NOMO-1 treated with dmso at 0.1 percent for 144 hours (cell line): ENCODE results near the gene RNASE8.
A peak's percentile ranks its signal among the peaks of the same experiment; 100 is the strongest.
"Not testable (repeated sequence)": the region's sequence is repeated elsewhere in the genome, so short reads cannot be mapped to it uniquely, and the experiment has no call there.

ENCODE experiments used
- DNase-seq: peaks from one replicate; lab custom pipeline; 2025; ENCODE audit not compliant: unreplicated experiment; lab: John Stamatoyannopoulos, UW

Gene RNASE8

GRCh38 chr14:21029917-21030316, 27.7 kb upstream of the RNASE8 start, which contains the start of gene TPPP2:
TSS of gene TPPP2 (plus strand) at chr14:21030217. CDS start at chr14:21030582, 365 bp downstream.
- DNase-seq: no peak

- no peak for DNase-seq
Observed at GRCh38 chr14:21030531-21030930, 27.1 kb upstream of the RNASE8 start.

- DNase-seq: no peak
Observed at GRCh38 chr14:21032326-21033132, 25.1 kb upstream of the RNASE8 start.

- DNase-seq: no peak
Observed at GRCh38 chr14:21033133-21033698, 24.4 kb upstream of the RNASE8 start.

GRCh38 chr14:21034707-21035106, 22.9 kb upstream of the RNASE8 start, which contains the start of gene RNASE13:
TSS of gene RNASE13 (minus strand) at chr14:21034807. CDS start at chr14:21034288, 519 bp downstream.
- DNase-seq: no peak

- DNase-seq: no peak
Observed at GRCh38 chr14:21036751-21037150, 20.9 kb upstream of the RNASE8 start.

GRCh38 chr14:21037156-21037555, 20.5 kb upstream of the RNASE8 start:
- no peak for DNase-seq

- DNase-seq: no peak
Observed at GRCh38 chr14:21038441-21039422, 18.9 kb upstream of the RNASE8 start.

GRCh38 chr14:21039585-21040369, 17.8 kb upstream of the RNASE8 start:
- DNase-seq: peak; percentile 45

- DNase-seq: no peak
Observed at GRCh38 chr14:21040370-21040925, 17.2 kb upstream of the RNASE8 start.

- not testable (repeated sequence) for DNase-seq
Observed at GRCh38 chr14:21040941-21041340, 16.7 kb upstream of the RNASE8 start.

GRCh38 chr14:21041676-21042433, 15.8 kb upstream of the RNASE8 start, which contains the start of gene RNASE7:
TSS of gene RNASE7 (plus strand) at chr14:21042362. CDS start at chr14:21042993, 631 bp downstream.
- DNase-seq: no peak

- no peak for DNase-seq
Observed at GRCh38 chr14:21042918-21043317, 14.7 kb upstream of the RNASE8 start.

- no peak for DNase-seq
Observed at GRCh38 chr14:21043387-21043973, 14.1 kb upstream of the RNASE8 start.

GRCh38 chr14:21043974-21044618, 13.5 kb upstream of the RNASE8 start:
- no peak for DNase-seq

- no peak for DNase-seq
Observed at GRCh38 chr14:21047378-21047781, 10.2 kb upstream of the RNASE8 start.

GRCh38 chr14:21048638-21049037, 9.0 kb upstream of the RNASE8 start:
- DNase-seq: no peak

GRCh38 chr14:21049271-21049673, 8.3 kb upstream of the RNASE8 start:
- DNase-seq: no peak
